OCI-LY7 (cell line): ENCODE results near the gene KCNQ1OT1. TPM values are rescaled to one million over a fixed set of nuclear protein-coding genes. Genes with fewer than 3 reads are reported as not detected.

Experiments
- BruUV-seq: library from RNA; stranded (reverse); fragments of 400-500 nt; replicated peaks from 2 replicates; lab custom pipeline; 2021; lab: Mats Ljungman, UMichigan
- CTCF ChIA-PET: fragments of 300-600 bp; sonication (Branson Sonifier 250); formaldehyde crosslinking; loops from one replicate; lab custom pipeline; 2022; ENCODE audit warnings: antibody characterized with exemption; ENCODE audit not compliant: unreplicated experiment; lab: Charles Lee
- POLR2A ChIA-PET: fragments of 300-600 bp; sonication (Branson Sonifier 250); formaldehyde crosslinking; loops from one replicate; lab custom pipeline; 2022; ENCODE audit warnings: antibody characterized with exemption; lab: Charles Lee
- DNase-seq: peaks from one replicate; pipeline ENCODE4 v3.0.0-alpha.2; 2015; ENCODE audit warnings: low spot score
- H2AFZ ChIP-seq: fragments of 200-600 bp; sonication (generic), shearing (Covaris generic); 2 replicates; pipeline ENCODE4 v1.6.1; 2014; ENCODE audit warnings: mild to moderate bottlenecking, antibody characterized with exemption, low read length, moderate library complexity
- H3K27ac ChIP-seq: fragments of 200-600 bp; sonication (generic); 2 replicates; pipeline ENCODE4 v1.5.1; 2014; ENCODE audit warnings: mixed run types, low read depth, mild to moderate bottlenecking, moderate library complexity, low read length, inconsistent platforms; ENCODE audit not compliant: poor library complexity, severe bottlenecking
- H3K36me3 ChIP-seq: fragments of 200-600 bp; sonication (generic); 2 replicates; pipeline ENCODE4 v1.6.1; 2014; ENCODE audit warnings: mild to moderate bottlenecking, antibody characterized with exemption, low read length, moderate library complexity, mixed read lengths; ENCODE audit not compliant: insufficient read depth
- H3K4me1 ChIP-seq: fragments of 200-600 bp; sonication (generic); 2 replicates; pipeline ENCODE4 v1.5.1; 2014; ENCODE audit warnings: mild to moderate bottlenecking, low read length; ENCODE audit not compliant: insufficient read depth, poor library complexity, severe bottlenecking
- H3K4me2 ChIP-seq: fragments of 200-600 bp; sonication (generic); 2 replicates; pipeline ENCODE4 v1.6.1; 2014; ENCODE audit warnings: mild to moderate bottlenecking, low read length
- H3K4me3 ChIP-seq: fragments of 200-600 bp; sonication (generic); 2 replicates; pipeline ENCODE4 v1.5.1; 2014; ENCODE audit warnings: mild to moderate bottlenecking, low read depth, low read length; ENCODE audit not compliant: poor library complexity, severe bottlenecking
- H3K79me2 ChIP-seq: fragments of 200-600 bp; sonication (generic); 2 replicates; pipeline ENCODE4 v1.6.1; 2016; ENCODE audit warnings: low read depth, mild to moderate bottlenecking, low read length, moderate library complexity, mixed read lengths; ENCODE audit not compliant: insufficient read depth
- H3K9me2 ChIP-seq: fragments of 200-600 bp; sonication (generic); 2 replicates; pipeline ENCODE4 v1.6.1; 2016; ENCODE audit warnings: mild to moderate bottlenecking, low read length, mixed read lengths; ENCODE audit not compliant: insufficient read depth
- H3K9me3 ChIP-seq: fragments of 200-600 bp; sonication (generic); 2 replicates; pipeline ENCODE4 v1.6.1; 2014; ENCODE audit warnings: mild to moderate bottlenecking, mixed run types, low read length, mixed read lengths
- H4K20me1 ChIP-seq: fragments of 200-600 bp; sonication (generic); 2 replicates; pipeline ENCODE4 v1.6.1; 2014; ENCODE audit warnings: mild to moderate bottlenecking, antibody characterized with exemption, low read length, moderate library complexity, mixed read lengths; ENCODE audit not compliant: insufficient read depth
- EZH2phosphoT487 ChIP-seq: fragments of 200-600 bp; sonication (generic); IDR thresholded peaks from 2 replicates; pipeline ENCODE4 v1.6.1; 2018; ENCODE audit warnings: low read depth, borderline replicate concordance, mild to moderate bottlenecking, mixed run types, antibody characterized with exemption, low read length, moderate library complexity, mixed read lengths
- intact Hi-C: fragments of 100-400 bp; cut with micrococcal nuclease; formaldehyde crosslinking; loops from one replicate; pipeline ENCODE4 v1.10.0; 2022; ENCODE audit not compliant: unreplicated experiment
- total RNA-seq, 2 experiments: library from RNA; depleted of rRNA in 1 of 2; stranded (reverse); fragments of >200 nt in 1 of 2; shearing (Covaris generic) in 1 of 2; gene quantifications; 2 replicates each; pipeline ENCODE4 v1.2.3, GENCODE V29; 2014 to 2022
- TF ChIP-seq, protein P1 (sequence below): fragments of 200-600 bp; sonication (generic); conservative IDR thresholded peaks from 2 replicates; pipeline ENCODE4 v1.5.1; 2014; ENCODE audit warnings: mild to moderate bottlenecking, antibody characterized with exemption, low read length, moderate library complexity, mixed read lengths

The KCNQ1OT1 gene
- total RNA-seq, 2 experiments from 2014 or later = 2.9 to 3.4 TPM

DNA sequence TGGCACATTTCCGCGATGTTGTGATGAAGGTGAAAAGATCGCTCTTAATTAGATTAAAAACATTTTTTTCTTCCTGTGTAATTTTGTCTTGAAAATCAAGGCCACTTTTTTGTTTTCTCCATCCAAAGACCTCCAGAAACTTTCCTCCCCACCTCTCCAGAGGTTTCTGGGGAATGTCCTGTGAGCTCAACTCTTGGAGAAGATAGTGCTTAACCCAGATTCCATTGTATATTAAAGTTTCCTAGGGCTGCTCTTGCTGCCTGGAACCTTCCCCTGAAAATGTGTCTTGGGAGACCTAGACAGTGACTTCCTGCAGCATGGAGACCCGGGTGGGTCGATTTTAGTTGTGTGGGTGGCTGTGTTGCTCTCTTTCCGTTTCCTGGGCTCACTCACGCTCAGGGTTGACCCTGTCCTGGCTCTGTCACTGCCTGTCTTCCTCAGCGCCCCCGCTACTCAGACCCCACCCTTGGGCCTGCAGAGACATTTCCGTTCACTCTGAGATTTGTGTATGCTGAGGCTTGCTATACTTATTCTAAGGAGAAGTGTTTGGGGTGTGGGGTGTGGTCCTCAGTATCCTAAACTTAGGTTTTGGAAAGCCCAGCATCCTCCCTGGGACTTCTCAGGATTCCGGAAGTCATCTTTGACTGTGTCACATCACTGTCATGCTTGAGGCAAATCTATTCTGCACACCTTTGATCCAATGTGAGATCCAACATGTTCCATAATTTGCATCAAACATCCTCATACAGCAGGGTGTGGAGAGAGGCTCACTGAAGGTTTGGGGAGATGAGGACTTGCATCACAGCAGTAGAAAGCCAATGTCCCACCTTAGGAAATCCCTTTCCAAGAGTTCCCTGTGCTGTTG lies 47.2 kb downstream of the KCNQ1OT1 start:
- no TSS peak for BruUV-seq
- TF ChIP-seq, protein P1, sequence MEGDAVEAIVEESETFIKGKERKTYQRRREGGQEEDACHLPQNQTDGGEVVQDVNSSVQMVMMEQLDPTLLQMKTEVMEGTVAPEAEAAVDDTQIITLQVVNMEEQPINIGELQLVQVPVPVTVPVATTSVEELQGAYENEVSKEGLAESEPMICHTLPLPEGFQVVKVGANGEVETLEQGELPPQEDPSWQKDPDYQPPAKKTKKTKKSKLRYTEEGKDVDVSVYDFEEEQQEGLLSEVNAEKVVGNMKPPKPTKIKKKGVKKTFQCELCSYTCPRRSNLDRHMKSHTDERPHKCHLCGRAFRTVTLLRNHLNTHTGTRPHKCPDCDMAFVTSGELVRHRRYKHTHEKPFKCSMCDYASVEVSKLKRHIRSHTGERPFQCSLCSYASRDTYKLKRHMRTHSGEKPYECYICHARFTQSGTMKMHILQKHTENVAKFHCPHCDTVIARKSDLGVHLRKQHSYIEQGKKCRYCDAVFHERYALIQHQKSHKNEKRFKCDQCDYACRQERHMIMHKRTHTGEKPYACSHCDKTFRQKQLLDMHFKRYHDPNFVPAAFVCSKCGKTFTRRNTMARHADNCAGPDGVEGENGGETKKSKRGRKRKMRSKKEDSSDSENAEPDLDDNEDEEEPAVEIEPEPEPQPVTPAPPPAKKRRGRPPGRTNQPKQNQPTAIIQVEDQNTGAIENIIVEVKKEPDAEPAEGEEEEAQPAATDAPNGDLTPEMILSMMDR = no peak
- no peak for TF ChIP-seq EZH2phosphoT487
- H3K4me3 ChIP-seq = no peak overlapping the region
- no peak overlapping the region for H3K27ac ChIP-seq
- no peak overlapping the region for H2AFZ ChIP-seq
- ChIA-PET POLR2A (no interaction called here), CTCF (no interaction called here)
- H3K4me2 ChIP-seq = no peak overlapping the region
- H3K4me1 ChIP-seq = no peaks in the 10 kb centered on the region
- intact Hi-C loops = no loop called here
- no peaks in the 10 kb centered on the region for H4K20me1 ChIP-seq
- no peaks in the 10 kb centered on the region for H3K79me2 ChIP-seq
- no peaks in the 10 kb centered on the region for H3K36me3 ChIP-seq
- peaks cover 23% of the 10 kb centered on the region for H3K9me3 ChIP-seq
- DNase-seq = no peak
- no peaks in the 10 kb centered on the region for H3K9me2 ChIP-seq

DNA sequence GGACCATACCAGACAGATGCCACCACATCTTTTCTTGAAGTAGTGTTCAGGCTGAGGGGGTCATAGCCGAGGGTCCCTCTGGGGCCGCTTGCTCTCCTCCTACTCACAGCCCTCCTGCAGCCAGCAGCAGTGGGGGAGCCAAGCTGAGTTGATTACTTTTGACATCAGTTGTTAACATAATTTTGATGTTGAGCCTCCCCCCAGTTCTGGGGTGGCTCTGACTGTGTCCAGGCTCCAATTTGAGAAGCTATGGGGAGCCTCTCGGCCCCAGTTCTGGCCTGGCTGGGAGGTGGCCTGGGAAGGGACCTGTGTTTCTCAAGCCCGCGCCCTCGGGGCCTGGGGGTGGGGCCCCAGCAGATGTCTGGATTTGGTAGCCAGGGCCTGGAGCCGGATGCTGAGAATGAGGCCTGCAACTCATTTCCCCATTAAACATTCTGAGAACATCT lies 47.9 kb downstream of the KCNQ1OT1 start:
- H4K20me1 ChIP-seq = no peaks in the 10 kb centered on the region
- no peak overlapping the region for H2AFZ ChIP-seq
- no peak overlapping the region for H3K4me2 ChIP-seq
- no TSS peak for BruUV-seq
- ChIA-PET CTCF (no interaction called here), POLR2A (no interaction called here)
- no peaks in the 10 kb centered on the region for H3K36me3 ChIP-seq
- no peaks in the 10 kb centered on the region for H3K79me2 ChIP-seq
- no peak overlapping the region for H3K27ac ChIP-seq
- H3K9me3 ChIP-seq = peaks cover 23% of the 10 kb centered on the region
- H3K4me1 ChIP-seq = no peaks in the 10 kb centered on the region
- no peak for DNase-seq
- intact Hi-C loops = no loop called here
- no peak overlapping the region for H3K4me3 ChIP-seq
- no peaks in the 10 kb centered on the region for H3K9me2 ChIP-seq
- TF ChIP-seq EZH2phosphoT487 = no peak
- TF ChIP-seq, protein P1 = no peak

DNA sequence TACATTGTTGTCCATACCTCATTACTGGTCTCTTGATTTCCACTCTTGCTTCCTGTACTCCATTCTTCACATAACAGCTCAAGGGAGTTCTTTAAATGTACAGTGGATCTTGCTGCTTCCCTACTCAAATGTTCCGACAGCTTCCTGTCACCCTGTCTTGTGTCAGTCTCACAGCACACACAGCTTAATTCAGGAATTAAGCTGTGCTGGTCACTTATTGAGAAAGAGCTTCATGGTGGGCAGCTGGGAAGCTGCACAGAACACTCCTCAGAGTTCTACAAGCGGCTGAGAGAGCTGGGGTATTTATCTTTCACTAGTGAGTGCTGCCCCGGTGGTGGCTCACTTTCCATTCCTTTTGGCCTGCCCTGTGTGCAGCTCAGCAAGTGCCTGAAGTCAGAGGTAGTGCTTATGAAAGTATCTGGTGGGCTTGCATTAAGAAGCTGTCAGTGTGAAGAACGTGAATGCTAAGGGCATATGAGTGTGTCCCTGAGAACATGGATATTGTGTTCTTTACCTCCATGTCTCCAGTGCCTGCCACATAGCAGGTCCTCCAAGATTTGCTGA lies 48.7 kb downstream of the KCNQ1OT1 start:
- Histone ChIP-seq H3K4me3 (no peak overlapping the region), H4K20me1 (no peaks in the 10 kb centered on the region), H3K27ac (no peak overlapping the region), H2AFZ (no peak overlapping the region), H3K9me2 (no peaks in the 10 kb centered on the region), H3K79me2 (no peaks in the 10 kb centered on the region), H3K36me3 (no peaks in the 10 kb centered on the region), H3K9me3 (peaks cover 30% of the 10 kb centered on the region), H3K4me1 (no peaks in the 10 kb centered on the region), H3K4me2 (no peak overlapping the region)
- TF ChIP-seq, protein P1 = no peak
- no peak for TF ChIP-seq EZH2phosphoT487
- ChIA-PET CTCF (no interaction called here), POLR2A (no interaction called here)
- no peak for DNase-seq
- no TSS peak for BruUV-seq
- intact Hi-C loops = no loop called here
